Measurements from ENCODE around the gene PCCA.

PCCA gene

GRCh38 chr13:100534147-100534843, 445.4 kb downstream of the PCCA start:
- DNase-seq, result no peak

DNA sequence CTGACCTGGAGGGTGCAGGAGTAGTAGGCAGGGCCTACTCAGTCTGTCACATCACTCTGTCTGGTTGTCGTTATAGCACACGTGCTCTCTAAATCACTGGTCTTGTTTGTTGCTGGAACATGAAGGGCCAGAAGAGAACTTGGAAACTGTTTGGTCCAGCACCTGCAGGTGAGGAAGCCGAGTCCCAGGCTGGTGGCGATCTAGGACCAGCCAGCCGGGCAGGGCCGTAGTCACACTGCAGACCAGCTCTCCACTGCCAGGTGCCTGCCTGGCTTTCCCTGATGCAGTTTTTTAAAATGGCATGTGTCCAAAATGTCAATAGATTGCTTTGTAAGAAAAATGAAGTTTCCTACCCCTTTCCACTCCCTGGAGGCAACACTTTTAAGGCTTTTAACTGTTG, 446.0 kb downstream of the PCCA start:
- DNase-seq, result no peak

GRCh38 chr13:100535426-100536135, 446.7 kb downstream of the PCCA start:
- no peak for DNase-seq

DNA sequence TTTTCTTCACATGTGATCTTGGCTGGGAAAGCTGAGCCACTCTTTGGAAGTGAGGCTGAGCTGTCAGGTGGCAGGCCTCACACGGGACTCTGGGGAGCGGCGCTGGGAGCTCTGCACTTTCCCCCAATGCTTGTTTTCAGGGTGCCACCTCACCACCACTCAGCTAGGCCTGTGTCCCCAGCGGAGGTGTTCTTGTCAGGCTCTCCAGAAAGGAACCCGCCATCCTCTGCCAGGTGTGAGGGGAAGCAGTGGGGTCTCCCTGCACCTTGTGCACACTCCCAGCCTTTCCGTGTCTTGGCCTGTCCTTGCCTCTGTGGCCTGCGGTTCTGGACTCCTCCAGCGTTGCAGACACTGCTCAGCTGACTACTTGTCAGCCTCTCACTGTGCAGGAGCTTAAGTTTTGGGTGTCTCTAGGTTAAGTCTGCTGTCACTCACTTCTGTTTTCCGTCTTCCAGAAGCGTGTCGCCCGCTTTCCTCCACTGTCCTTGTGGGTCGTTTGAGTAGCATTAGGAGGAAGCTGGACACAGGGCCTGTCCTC, 447.8 kb downstream of the PCCA start:
- no peak for DNase-seq

DNA sequence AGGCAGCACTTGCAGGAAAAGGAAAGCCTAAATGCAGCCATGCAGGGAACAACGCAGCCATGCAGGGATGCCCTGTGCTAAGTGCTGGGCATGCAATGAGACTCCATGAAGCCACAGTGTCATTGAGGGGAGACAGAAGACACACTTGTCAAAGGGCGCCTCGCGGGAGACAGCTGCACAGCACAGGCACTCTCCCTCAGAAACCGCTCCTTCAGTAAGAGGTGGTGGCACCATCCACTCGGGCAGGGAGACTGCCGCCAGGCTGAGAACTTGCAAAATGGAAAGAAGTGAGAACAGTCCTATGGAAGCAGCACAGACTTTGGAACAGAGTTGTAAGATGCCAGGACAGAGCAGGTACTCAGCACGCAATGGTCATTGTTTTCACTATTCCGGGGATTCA, 448.6 kb downstream of the PCCA start:
- no peak for DNase-seq

- no peak for DNase-seq
Observed at GRCh38 chr13:100537951-100538462, 449.1 kb downstream of the PCCA start.

GRCh38 chr13:100540621-100541020, 451.7 kb downstream of the PCCA start:
- no peak for DNase-seq

DNA sequence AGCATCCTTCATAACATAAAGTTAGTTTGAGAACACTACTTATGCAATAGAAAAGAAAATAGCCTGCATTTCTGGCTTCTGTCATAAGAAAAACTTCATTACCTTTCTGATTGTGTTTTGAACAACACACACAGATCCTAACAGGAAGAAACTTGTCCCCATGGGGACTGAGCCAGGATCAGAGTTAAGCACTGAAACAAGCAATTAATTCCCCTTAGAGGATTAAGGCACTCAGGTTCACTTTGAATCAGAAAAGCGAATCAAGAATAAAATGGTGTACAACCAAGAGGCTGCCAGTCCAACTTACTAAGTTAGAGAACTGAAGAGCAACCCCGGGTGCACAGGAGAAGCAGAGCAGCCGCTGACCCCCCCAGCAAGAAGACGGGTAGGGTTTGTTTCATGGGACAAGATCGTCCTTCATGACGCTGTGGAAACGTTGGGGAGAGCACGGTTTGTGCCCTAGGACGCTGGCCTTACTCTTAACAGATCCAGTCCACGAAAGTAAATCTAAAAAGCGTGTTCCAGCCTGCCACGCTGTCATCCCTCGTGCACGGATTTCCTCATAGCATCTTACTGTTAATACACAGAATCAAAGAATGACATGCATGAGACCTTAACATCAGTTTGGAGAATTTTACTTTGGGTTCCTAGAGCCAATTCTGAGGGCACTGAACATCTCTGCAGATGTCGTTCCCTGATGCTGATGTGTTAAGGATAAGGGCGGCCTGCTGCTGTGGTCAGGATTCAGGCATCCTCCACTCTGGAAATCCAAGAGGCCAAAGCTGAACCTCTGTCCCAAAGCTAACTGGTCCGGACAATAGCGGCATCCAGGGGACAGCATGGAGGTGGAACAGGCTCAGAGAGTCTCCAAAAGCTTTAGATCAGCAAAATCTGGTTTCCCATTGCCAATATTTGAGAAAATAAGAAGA, 453.3 kb downstream of the PCCA start:
- no peak for DNase-seq

GRCh38 chr13:100542826-100543156, 453.9 kb downstream of the PCCA start:
- DNase-seq, result no peak

DNA sequence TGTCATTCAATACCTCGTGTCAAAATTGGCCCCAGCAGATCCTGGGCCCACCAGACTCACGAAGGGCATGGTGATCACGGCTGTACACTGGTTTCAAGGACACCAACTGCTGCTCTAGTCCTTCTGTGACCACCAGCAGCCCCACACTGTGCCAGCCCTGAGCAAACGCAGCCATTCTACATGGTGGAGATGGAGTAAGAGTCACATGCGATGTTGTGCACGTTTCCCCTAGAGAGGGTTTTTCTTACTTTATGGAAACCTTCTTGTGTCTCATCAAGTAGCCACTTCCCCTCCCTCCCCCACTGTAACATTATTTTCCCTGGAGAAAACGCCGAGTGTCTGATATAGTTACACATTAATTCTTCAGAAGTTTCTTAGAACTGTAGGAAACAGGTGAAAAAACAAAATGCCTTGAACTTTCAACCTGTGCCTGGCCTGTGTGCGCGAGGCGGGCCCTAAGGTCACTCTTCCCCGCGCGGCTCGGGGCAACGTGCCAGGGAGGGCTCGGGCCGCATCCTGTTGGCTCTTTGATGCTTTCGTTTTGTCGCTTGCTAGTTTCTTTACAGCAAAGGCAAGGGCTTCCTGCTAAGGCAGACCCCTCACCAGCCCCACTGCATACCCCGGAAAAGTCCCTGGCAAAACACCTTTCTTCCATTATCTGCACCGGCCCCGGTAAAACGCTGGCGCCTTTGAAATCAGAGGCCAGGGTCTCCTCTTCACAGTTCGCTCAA, 455.1 kb downstream of the PCCA start:
- DNase-seq, result no peak

GRCh38 chr13:100544866-100545683, 456.2 kb downstream of the PCCA start:
- no peak for DNase-seq

DNA sequence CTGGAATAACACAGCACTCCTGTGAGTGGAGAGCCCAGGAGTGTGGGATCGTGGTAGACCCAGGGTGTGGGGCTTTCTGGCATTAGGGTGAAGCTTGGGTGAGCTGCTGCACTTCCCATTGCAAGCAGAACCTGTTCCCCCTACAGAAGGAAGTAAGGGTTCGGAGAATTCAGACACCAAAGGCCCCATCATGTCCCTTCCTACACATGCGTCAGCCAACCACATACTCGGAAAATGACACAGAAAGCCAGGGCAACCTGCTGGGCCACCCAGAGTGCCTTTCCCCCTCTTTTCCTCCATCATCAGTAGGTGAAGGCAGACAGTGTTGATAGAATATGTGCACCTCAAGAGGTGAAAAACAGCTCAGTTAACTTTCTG, 456.8 kb downstream of the PCCA start:
- no peak for DNase-seq

GRCh38 chr13:100546713-100547405, 458.0 kb downstream of the PCCA start:
- no peak for DNase-seq

GRCh38 chr13:100547791-100548201, 458.9 kb downstream of the PCCA start:
- DNase-seq, result no peak

DNA sequence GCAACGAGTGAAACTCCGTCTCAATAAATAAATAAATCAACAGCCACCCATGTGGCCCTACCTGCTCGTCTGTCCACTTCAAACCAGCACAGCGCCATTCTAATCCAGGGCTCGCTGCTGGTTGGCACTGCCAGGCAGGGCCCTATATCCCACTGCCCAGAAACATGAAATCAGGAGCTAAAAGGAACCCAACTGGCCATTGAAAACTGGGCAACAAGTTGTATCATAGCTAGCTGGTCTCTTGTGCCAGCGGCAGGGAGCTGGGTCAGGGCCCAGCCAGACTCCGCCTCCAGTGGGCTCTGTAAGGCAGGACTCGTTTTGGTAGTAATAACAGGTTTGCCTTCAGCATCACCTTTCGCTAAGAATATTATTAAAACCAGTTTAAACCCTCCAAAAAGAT, 460.4 kb downstream of the PCCA start:
- no peak for DNase-seq

DNA sequence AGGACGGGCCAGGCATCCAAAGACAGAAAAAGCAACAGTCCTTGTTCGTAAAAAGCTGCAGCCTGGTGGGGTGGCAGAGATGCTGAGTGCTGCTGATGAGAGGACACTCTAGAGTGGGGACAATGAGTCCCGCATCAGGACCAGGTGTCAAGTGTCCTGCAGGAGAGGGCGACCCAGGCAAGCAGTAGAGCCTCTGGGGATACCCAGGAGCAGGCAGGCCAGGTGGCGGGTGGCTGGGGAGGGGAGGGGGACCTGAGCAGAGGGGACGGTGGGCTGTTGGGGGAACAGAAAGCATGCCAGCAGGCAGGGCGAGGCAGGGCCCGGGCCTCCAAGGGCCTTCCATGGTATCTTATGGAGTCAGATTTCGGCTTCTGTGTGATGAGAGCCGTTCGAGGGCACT, 463.9 kb downstream of the PCCA start:
- no peak for DNase-seq

DNA sequence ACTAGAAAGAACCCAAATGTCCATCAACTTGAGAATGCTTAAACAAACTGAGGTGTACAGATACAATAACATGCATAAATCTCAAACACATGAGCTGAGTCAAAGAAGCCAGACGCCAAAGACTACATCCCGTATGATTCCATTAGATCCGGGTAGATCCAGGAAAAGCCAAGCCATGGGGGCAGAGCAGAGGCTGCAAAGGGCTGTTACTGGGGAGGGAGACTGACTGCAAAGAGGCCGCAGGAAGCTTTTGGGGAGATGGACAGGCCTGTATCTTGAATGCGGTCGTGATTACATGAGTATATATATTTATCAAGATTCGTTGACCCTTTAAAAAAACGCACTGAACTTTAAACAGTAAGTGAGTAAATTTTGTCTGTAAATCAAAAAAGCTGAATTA, 471.0 kb downstream of the PCCA start:
- no peak for DNase-seq

DNA sequence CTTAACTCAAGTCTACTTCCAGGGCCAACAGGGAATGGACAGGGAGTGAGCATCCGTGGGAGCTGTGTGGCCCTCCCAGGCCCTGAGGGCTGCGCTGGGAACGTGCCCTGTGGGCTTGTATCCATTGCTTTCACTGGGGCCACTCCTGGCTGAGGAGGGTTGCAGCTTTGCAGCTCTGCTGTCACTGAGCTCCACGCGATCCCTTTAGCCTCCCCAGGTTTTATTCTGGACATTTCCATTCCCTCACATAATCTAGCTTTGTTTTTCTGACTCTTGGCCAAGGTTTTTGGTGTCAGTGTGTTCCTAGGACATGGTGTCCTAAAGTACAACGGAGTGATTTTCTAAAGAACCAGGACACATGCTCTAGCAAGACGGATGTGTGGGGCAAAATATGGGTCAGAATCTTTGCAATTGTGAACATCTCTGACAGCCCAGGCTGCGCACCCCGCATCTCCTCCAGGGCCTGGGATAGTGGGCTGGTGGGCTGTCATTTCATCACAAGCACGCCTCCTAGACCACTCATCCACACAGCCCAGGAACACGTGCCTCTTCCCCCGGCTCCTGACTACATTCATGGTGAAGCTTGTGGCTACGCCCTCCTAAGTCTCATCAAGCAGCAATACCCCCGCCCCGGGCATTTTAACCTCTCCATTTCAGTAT, 471.7 kb downstream of the PCCA start:
- DNase-seq, result no peak

- DNase-seq, result no peak
Observed at GRCh38 chr13:100561158-100561499, 472.2 kb downstream of the PCCA start.

DNA sequence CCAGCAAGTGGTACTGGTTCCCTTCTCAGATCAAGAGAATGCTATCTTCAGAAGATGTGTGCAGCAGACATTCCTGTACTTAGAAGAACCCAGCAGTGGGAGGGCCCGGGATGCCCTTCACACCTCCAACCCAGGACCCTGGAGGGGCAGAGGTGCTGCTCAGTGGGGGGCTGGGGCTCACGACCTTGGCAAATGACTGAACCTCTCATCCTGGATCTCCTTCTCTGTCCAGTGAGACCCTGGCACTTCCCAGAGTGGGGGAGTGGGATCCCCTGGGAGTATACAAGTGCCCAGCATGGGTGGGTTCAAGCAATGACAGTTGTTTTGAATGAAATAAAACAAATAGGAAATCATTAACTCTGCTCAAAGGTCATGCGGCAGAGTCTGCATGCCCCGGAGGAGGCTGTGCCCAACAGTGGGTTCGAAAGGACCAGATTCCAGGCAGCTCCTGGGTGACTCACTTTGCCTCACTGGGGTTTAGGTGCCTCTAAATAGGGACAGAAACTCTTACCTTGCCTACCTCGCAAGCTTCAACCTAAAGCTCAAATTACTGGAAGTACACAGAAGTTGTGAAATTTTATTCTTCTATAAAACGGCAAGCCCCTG, 472.8 kb downstream of the PCCA start:
- DNase-seq, result no peak
